Spleen (tissue), 7 donors: ENCODE data around the gene CYP4A11.
"Not testable (repeated sequence)": the region's sequence is repeated elsewhere in the genome, so short reads cannot be mapped to it uniquely, and the experiment has no call there.

Experiments
- CTCF ChIP-seq, 11 experiments: fragments of 200-600 bp in 7 of 11; fragments of 450-650 bp in 4 of 11; sonication (generic) in 4 of 11; IDR thresholded peaks in 8 of 11; conservative IDR thresholded peaks in 3 of 11; 1 replicate in 7 of 11; 2 replicates in 4 of 11; pipeline versions ENCODE4 v1.4.0 to v1.8.0; 2016 to 2021; ENCODE audit warnings: antibody characterized with exemption in 11 of 11, inconsistent platforms in 4 of 11, mild to moderate bottlenecking in 1 of 11
- POLR2A ChIP-seq, 3 donors: fragments of 450-650 bp; IDR thresholded peaks; one replicate each; pipeline ENCODE4 v1.5.1; 2017; ENCODE audit warnings: antibody characterized with exemption in 3 of 3, mild to moderate bottlenecking in 1 of 3
- donor health status: DM: no; HTN: no; CAD: no; lungs with moderate emphysema.
- donor health status: DM: no; HTN: no; CAD: no.
- donor health status: DM: no; HTN: no; CAD: no.

DNA sequence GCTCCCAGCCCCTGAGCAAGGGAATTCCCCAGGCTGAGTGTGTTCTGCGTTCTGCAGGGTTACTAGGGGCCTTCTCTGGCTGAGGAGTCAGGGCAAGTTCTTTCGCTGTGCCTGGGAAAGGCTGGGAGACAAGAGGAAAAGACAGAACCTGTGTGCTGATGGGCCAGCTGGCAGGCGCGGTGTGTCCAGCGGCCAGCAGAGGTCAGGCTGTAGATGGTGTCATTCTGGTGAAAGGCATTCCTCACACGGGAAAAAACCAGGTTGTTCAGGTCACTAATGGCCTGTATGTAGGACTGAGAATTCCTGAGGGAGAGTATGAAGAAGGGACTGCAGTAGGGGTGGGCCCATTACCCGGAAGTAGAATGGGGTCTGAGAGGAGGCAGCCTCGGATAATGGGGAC lies 6.4 kb downstream of the CYP4A11 start:
- not testable (repeated sequence) for TF ChIP-seq CTCF (IDR thresholded peaks at IDR 0.05 in 8 of 11, conservative IDR thresholded peaks at IDR 0.05 in 3 of 11); POLR2A (IDR thresholded peaks at IDR 0.05)
